HG03064 (cell line): ENCODE results near the gene DPP6.

Experiments
- ATAC-seq: cut with Tn5 transposase; IDR thresholded peaks from one replicate; pipeline ENCODE4 v1.9.1; 2021; ENCODE audit warnings: low read depth; ENCODE audit not compliant: unreplicated experiment

The DPP6 gene

DNA sequence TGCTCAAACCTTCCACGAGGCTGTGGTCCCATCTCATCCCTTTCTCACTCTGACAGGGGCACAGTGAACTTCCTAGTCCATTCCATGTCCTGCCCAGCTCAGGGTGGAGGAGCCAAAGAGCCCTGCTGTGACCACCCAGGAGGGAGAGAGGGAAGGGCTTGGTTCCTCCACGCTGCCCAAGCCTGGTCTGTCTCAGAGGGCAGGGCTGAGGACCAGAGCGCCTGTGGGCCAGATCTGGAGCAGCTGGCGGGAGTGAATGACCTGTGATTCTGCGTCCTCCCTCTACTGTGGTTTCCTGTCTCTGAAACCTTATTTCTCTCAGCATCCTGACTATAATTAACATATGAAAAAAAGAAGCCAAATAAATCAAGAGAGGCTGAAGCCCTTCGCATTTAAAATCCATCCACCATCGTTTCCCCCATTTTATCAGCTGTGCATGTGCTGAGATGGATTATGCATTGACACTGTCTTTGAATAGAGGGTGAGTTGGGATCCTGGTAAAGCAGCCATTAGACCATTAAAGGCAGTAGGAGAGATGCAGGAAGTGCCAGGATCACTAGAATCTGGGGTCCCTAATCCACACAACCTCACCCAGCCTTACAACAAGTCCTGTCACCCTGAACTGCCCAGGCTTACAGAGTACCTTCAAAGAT, 165.6 kb downstream of the DPP6 start:
- no peak for ATAC-seq

GRCh38 chr7:154231732-154232131, 179.5 kb downstream of the DPP6 start:
- ATAC-seq: no peak

GRCh38 chr7:154232700-154233099, 180.5 kb downstream of the DPP6 start:
- ATAC-seq: no peak

DNA sequence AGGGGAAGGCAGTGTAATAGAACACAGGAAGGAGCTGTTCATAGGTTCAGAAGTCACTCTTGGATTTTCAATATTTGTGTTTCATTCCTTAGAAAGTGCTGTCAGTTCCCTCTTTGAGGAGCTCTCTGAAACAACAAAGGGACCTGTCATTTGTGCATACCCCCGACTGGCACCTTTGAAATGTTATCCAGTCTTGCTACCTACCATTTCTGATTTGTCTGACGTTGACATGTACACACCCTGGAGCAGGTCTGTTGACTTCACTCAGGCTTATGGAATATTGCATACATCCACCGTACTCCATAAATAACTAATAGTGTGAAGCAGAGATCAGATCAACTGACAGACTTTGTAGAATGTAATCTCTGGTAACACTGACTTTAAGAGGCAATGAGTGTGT, 189.8 kb downstream of the DPP6 start:
- ATAC-seq: no peak

GRCh38 chr7:154242709-154243108, 190.5 kb downstream of the DPP6 start:
- ATAC-seq: no peak

DNA sequence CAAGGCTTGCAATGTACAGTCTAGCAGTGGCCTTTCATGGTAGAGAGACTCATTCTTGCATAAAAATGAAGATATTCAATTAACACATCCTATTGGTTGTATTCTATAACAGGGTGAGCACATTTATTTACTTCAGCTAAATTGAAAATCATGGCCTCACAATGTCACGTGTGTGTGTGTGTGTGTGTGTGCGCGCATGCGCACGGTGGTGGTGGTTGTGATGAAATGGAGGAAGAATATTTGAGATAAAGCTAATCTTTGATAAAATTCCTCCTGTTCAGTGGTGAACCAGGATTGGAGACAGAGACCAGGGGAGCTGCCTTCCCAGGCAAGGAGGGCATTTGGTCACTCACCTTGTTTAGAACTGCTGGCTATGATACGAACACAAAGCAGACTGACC, 199.8 kb downstream of the DPP6 start:
- no peak for ATAC-seq

DNA sequence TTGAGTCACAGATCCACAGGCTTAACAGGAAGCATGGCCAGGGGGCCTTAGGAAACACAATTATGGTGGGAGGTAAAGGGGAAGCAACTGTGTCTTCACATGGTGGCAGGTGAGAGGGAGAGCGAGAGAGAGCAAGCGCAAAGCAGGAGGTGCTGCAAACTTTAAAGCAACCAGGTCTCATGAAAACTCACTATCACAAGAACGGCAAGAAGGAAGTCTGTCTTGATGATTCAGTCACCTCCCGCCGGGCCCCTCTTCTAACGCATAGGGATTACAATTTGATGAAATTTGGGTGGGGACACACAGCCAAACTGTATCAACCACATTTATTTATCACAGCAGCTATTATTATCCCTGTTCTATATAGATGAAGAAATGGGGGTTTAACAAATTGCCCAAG, 201.6 kb downstream of the DPP6 start:
- ATAC-seq: no peak

DNA sequence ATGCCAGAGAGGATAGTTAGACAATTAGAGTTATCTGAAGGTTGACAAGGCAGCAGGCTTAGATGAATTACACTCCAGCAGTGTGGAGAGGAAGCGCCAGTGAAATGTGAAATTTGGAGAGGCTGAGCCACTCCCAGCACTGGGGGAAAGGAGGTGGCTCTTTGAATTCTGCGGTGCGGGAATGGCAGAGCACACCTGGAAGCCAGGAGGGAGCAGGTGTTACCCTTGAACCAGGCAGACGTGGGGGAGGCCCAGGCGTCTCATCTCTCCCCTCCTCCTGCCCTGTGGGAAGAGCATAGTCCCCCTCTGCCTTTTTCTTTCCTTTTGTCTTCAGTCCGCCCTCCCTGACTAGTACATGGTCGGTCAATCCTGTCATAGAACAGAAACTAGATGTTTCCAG, 203.1 kb downstream of the DPP6 start:
- no peak for ATAC-seq

DNA sequence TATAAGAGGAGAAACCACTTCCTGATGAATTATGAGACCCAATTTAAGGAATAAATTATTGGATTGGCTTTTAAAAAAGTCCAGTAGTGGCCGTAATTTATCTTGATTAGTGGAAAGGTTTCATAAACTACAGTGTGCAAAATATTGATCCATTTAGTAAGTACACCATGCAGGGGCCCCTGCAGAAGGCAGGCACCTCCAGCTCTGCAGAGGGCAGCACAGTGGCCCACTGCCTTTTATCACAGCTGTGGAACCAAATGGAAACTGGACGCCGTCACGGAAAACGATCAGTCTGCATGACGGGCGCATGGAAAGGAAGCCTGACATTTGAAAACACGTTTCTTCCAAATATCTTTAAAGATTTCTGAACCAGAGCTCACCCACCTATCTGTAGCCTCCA, 204.0 kb downstream of the DPP6 start:
- no peak for ATAC-seq

- no peak for ATAC-seq
Measured at GRCh38 chr7:154259396-154259795, 207.2 kb downstream of the DPP6 start.

- ATAC-seq: no peak
Measured at GRCh38 chr7:154287356-154287755, 235.2 kb downstream of the DPP6 start.

- ATAC-seq: no peak
Measured at GRCh38 chr7:154289119-154289518, 236.9 kb downstream of the DPP6 start.

DNA sequence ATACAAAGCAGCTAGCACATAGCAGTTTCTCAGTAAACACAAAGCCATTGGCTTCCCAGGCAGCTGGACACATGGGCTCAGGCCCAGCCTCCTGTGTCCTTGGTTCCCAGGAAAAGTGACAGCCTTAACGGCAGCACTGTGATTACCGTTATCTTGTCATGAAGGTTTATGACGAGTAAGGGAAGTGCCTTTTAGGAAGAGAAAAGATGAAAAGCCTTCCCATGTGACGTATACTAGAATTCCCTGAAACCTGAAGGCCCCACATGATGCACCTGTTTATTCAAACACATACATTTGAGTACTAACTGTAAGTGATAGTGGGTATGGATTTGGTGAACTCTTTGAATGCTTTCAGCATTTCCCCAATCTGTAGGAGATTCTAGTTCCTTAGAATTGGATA, 244.2 kb downstream of the DPP6 start:
- no peak for ATAC-seq

GRCh38 chr7:154299736-154300135, 247.5 kb downstream of the DPP6 start:
- ATAC-seq: no peak

- no peak for ATAC-seq
Measured at GRCh38 chr7:154302380-154302779, 250.2 kb downstream of the DPP6 start.

GRCh38 chr7:154304231-154304630, 252.0 kb downstream of the DPP6 start:
- ATAC-seq: no peak

- ATAC-seq: no peak
Measured at GRCh38 chr7:154304740-154305700, 252.8 kb downstream of the DPP6 start.

GRCh38 chr7:154306036-154306435, 253.8 kb downstream of the DPP6 start:
- no peak for ATAC-seq

- no peak for ATAC-seq
Measured at GRCh38 chr7:154308928-154309327, 256.7 kb downstream of the DPP6 start.

- no peak for ATAC-seq
Measured at GRCh38 chr7:154310114-154310513, 257.9 kb downstream of the DPP6 start.

DNA sequence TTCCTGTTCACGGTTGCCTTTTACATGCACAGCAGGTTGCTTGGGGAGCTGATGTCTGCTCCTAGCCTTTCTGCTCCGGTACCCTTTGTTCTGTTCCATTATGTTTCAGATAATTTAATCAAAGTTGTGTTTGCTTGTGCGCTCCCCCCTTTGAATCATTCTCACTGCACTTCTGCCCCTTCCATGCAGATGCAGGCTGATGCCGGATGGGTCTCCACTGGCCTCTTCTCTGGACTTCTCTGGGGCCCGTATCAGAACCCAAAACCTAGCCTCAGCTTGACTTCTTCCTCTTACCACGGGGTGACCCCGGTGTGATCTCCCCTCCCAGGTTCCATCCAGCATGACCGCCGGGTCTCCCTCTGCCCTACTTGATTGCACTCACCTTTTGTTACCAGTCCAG, 272.0 kb downstream of the DPP6 start:
- ATAC-seq: no peak

DNA sequence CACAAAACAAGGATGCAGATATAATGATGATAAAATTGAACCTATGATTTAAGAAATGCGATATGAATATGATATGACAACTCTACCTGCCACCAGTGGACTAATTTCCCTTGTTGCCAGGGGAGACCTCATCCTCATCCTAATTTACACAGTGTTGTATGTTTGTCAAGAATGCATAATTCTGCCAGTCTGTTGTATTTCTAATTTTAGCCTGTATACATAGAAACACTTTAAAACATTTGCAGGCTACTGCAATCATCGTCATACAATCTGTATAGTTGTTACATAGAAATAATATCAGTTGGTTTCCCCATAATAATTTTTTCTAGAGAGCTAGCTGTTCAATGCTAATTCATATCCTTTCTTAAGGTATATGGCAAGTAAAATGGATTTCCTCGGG, 274.2 kb downstream of the DPP6 start:
- ATAC-seq: no peak
